ENCODE measurements around the gene RDH16.
"Not testable (repeated sequence)": the region's sequence is repeated elsewhere in the genome, so short reads cannot be mapped to it uniquely, and the experiment has no call there.

Gene RDH16

GRCh38 chr12:56978397-56979138 lies 21.2 kb upstream of the RDH16 start:
- Mint-ChIP-seq H3K27ac (no peak overlapping the region), H3K27me3 (no peaks in the 10 kb centered on the region), H3K4me3 (no peak overlapping the region), H3K4me1 (ENCODE audit: low read depth) (no peaks in the 10 kb centered on the region), H3K36me3 (no peaks in the 10 kb centered on the region), H3K9me3 (ENCODE audit: low read depth) (no peaks in the 10 kb centered on the region)

- H3K4me3 Mint-ChIP-seq; H3K9me3 Mint-ChIP-seq (ENCODE audit: low read depth); H3K27ac Mint-ChIP-seq; H3K4me1 Mint-ChIP-seq (ENCODE audit: low read depth); H3K27me3 Mint-ChIP-seq; H3K36me3 Mint-ChIP-seq: not testable (repeated sequence)
Measured at GRCh38 chr12:56977361-56977760, 20.0 kb upstream of the RDH16 start.

GRCh38 chr12:56974224-56974623 lies 16.8 kb upstream of the RDH16 start:
- not testable (repeated sequence) for H3K9me3 Mint-ChIP-seq (ENCODE audit: low read depth); H3K27ac Mint-ChIP-seq; H3K36me3 Mint-ChIP-seq; H3K4me1 Mint-ChIP-seq (ENCODE audit: low read depth); H3K4me3 Mint-ChIP-seq; H3K27me3 Mint-ChIP-seq

- not testable (repeated sequence) for H3K4me3 Mint-ChIP-seq; H3K27me3 Mint-ChIP-seq; H3K36me3 Mint-ChIP-seq; H3K9me3 Mint-ChIP-seq (ENCODE audit: low read depth); H3K4me1 Mint-ChIP-seq (ENCODE audit: low read depth); H3K27ac Mint-ChIP-seq
Measured at GRCh38 chr12:56968910-56969309, 11.5 kb upstream of the RDH16 start.

- not testable (repeated sequence) for H3K4me3 Mint-ChIP-seq; H3K27me3 Mint-ChIP-seq; H3K4me1 Mint-ChIP-seq (ENCODE audit: low read depth); H3K27ac Mint-ChIP-seq; H3K36me3 Mint-ChIP-seq; H3K9me3 Mint-ChIP-seq (ENCODE audit: low read depth)
Measured at GRCh38 chr12:56965997-56966642, 8.7 kb upstream of the RDH16 start.

GRCh38 chr12:56965124-56965523 lies 7.7 kb upstream of the RDH16 start:
- not testable (repeated sequence) for H3K4me3 Mint-ChIP-seq; H3K9me3 Mint-ChIP-seq (ENCODE audit: low read depth); H3K27me3 Mint-ChIP-seq

GRCh38 chr12:56963557-56963956 lies 6.1 kb upstream of the RDH16 start:
- not testable (repeated sequence) for H3K27ac Mint-ChIP-seq; H3K4me3 Mint-ChIP-seq; H3K27me3 Mint-ChIP-seq; H3K9me3 Mint-ChIP-seq (ENCODE audit: low read depth); H3K4me1 Mint-ChIP-seq (ENCODE audit: low read depth)
- peaks cover 10% of the 10 kb centered on the region for H3K36me3 Mint-ChIP-seq

More at GRCh38 chr12:56965124-56965523, 7.7 kb upstream of the RDH16 start:
- H3K27ac Mint-ChIP-seq; H3K36me3 Mint-ChIP-seq; H3K4me1 Mint-ChIP-seq (ENCODE audit: low read depth): not testable (repeated sequence)

- H3K4me1 Mint-ChIP-seq (ENCODE audit: low read depth); H3K9me3 Mint-ChIP-seq (ENCODE audit: low read depth); H3K27ac Mint-ChIP-seq; H3K4me3 Mint-ChIP-seq; H3K27me3 Mint-ChIP-seq: not testable (repeated sequence)
- peaks cover 16% of the 10 kb centered on the region for H3K36me3 Mint-ChIP-seq
Measured at GRCh38 chr12:56962247-56962646, 4.8 kb upstream of the RDH16 start.

GRCh38 chr12:56958422-56958821 lies 1.0 kb upstream of the RDH16 start:
- Mint-ChIP-seq H3K9me3 (ENCODE audit: low read depth) (no peaks in the 10 kb centered on the region), H3K27ac (no peak overlapping the region), H3K4me1 (ENCODE audit: low read depth) (no peaks in the 10 kb centered on the region), H3K36me3 (peaks cover 20% of the 10 kb centered on the region), H3K27me3 (no peaks in the 10 kb centered on the region), H3K4me3 (no peak overlapping the region)

- H3K27ac Mint-ChIP-seq: no peak overlapping the region
- no peak overlapping the region for H3K4me3 Mint-ChIP-seq
- no peaks in the 10 kb centered on the region for H3K9me3 Mint-ChIP-seq (ENCODE audit: low read depth)
- H3K4me1 Mint-ChIP-seq (ENCODE audit: low read depth): no peaks in the 10 kb centered on the region
- peaks cover 19% of the 10 kb centered on the region for H3K36me3 Mint-ChIP-seq
- no peaks in the 10 kb centered on the region for H3K27me3 Mint-ChIP-seq
Measured at GRCh38 chr12:56955631-56956256, 1.7 kb downstream of the RDH16 start.

- Mint-ChIP-seq H3K4me1 (ENCODE audit: low read depth) (no peaks in the 10 kb centered on the region), H3K4me3 (no peak overlapping the region), H3K27ac (no peak overlapping the region), H3K9me3 (ENCODE audit: low read depth) (no peaks in the 10 kb centered on the region), H3K36me3 (peaks cover 19% of the 10 kb centered on the region), H3K27me3 (no peaks in the 10 kb centered on the region)
Measured at GRCh38 chr12:56954958-56955355, 2.5 kb downstream of the RDH16 start.

GRCh38 chr12:56954057-56954957 lies 3.1 kb downstream of the RDH16 start:
- peaks cover 16% of the 10 kb centered on the region for H3K36me3 Mint-ChIP-seq
- no peak overlapping the region for H3K4me3 Mint-ChIP-seq
- H3K27ac Mint-ChIP-seq: no peak overlapping the region
- H3K9me3 Mint-ChIP-seq (ENCODE audit: low read depth): no peaks in the 10 kb centered on the region
- H3K27me3 Mint-ChIP-seq: no peaks in the 10 kb centered on the region
- H3K4me1 Mint-ChIP-seq (ENCODE audit: low read depth): no peaks in the 10 kb centered on the region

- Mint-ChIP-seq H3K9me3 (ENCODE audit: low read depth) (no peaks in the 10 kb centered on the region), H3K4me1 (ENCODE audit: low read depth) (no peaks in the 10 kb centered on the region), H3K27ac (no peak overlapping the region), H3K36me3 (peaks cover 15% of the 10 kb centered on the region), H3K27me3 (no peaks in the 10 kb centered on the region), H3K4me3 (no peak overlapping the region)
Measured at GRCh38 chr12:56953314-56953713, 4.1 kb downstream of the RDH16 start.

- Mint-ChIP-seq H3K4me1 (ENCODE audit: low read depth) (no peaks in the 10 kb centered on the region), H3K36me3 (peaks cover 10% of the 10 kb centered on the region), H3K27ac (no peak overlapping the region), H3K4me3 (no peak overlapping the region), H3K27me3 (no peaks in the 10 kb centered on the region), H3K9me3 (ENCODE audit: low read depth) (no peaks in the 10 kb centered on the region)
Measured at GRCh38 chr12:56951582-56952339, 5.6 kb downstream of the RDH16 start.

All from activated naive CD8-positive, alpha-beta T cell (primary cell).